Measurements from ENCODE around the gene LBHD2.

The LBHD2 gene

GRCh38 chr14:103129301-103130016, 45.4 kb downstream of the LBHD2 start:
- no peak for DNase-seq (ENCODE audit: extremely low read depth, insufficient read length)
- no peak for TF ChIP-seq CTCF (IDR thresholded peaks at IDR 0.05; ENCODE audit: insufficient read depth, low read length, poor library complexity, severe bottlenecking)
- Histone ChIP-seq H3K27me3 (replicated peaks; ENCODE audit: control insufficient read depth, insufficient read depth, low read length) (no peaks in the 10 kb centered on the region), H3K4me3 (replicated peaks; ENCODE audit: low read depth, low read length) (no peak overlapping the region), H3K36me3 (ENCODE audit: control insufficient read depth, insufficient read depth, low read length) (peaks cover 13% of the 10 kb centered on the region)

DNA sequence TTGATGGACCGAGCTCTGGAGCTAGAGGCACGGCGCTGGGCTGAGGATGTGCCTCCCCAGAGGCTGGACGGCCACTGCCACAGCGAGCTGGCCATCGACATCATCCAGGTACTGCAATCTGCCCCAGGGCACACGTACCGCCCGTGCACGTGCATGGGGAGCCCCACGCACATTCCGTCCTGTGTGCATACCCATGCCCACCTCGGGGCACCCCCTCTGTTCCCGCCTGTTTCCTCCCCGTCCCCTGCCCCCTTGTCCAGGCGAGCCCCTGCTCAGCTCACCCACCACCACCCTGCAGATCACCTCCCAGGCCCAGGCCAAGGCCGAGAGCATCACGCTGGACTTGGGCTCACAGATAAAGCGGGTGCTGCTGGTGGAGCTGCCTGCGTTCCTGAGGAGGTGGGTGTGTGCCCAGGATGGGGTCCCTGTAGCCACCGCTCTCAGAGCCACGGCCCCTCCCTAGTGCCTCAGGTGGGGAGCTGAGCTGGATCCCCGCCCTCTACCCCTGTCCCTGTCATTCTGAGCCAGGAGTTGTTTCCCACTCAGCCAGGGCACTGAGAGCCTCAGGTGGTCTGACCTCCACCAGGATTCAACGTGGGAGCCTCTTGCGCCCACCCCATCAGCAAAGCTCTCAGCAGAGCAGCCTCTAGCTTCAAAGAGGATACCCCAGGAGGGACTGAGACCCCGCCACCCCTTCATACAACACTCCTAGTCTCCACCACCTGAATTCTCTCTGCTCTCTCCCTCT, 46.2 kb downstream of the LBHD2 start:
- DNase-seq (ENCODE audit: extremely low read depth, insufficient read length): no peak
- H3K36me3 ChIP-seq (ENCODE audit: control insufficient read depth, insufficient read depth, low read length): peaks cover 13% of the 10 kb centered on the region
- no peak overlapping the region for H3K4me3 ChIP-seq (replicated peaks; ENCODE audit: low read depth, low read length)
- H3K27me3 ChIP-seq (replicated peaks; ENCODE audit: control insufficient read depth, insufficient read depth, low read length): no peaks in the 10 kb centered on the region
- TF ChIP-seq CTCF (IDR thresholded peaks at IDR 0.05; ENCODE audit: insufficient read depth, low read length, poor library complexity, severe bottlenecking): no peak

GRCh38 chr14:103130965-103131364, 47.0 kb downstream of the LBHD2 start:
- no peaks in the 10 kb centered on the region for H3K27me3 ChIP-seq (replicated peaks; ENCODE audit: control insufficient read depth, insufficient read depth, low read length)
- no peak overlapping the region for H3K4me3 ChIP-seq (replicated peaks; ENCODE audit: low read depth, low read length)
- peaks cover 13% of the 10 kb centered on the region for H3K36me3 ChIP-seq (ENCODE audit: control insufficient read depth, insufficient read depth, low read length)
- no peak for DNase-seq (ENCODE audit: extremely low read depth, insufficient read length)
- no peak for TF ChIP-seq CTCF (IDR thresholded peaks at IDR 0.05; ENCODE audit: insufficient read depth, low read length, poor library complexity, severe bottlenecking)

DNA sequence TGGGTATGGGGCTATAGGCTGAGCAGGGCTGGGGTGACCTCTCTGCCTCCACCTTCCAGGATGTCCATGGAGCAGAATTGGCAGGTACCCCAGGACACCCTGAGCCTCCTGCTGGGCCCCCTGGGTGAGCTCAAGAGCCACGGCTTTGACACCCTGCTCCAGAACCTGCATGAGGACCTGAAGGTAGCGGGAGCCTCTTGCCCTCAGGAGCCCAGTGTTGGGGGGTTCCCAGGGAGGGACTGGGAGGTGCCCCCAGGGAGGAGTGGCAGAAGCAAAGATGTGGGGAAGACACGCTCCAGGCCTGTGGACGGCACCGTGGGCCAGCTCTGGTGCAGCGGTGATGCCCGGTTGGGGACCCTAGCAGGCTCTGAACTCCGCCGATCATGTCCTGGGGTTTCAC, 47.6 kb downstream of the LBHD2 start:
- no peak for DNase-seq (ENCODE audit: extremely low read depth, insufficient read length)
- no peak for TF ChIP-seq CTCF (IDR thresholded peaks at IDR 0.05; ENCODE audit: insufficient read depth, low read length, poor library complexity, severe bottlenecking)
- Histone ChIP-seq H3K4me3 (replicated peaks; ENCODE audit: low read depth, low read length) (no peak overlapping the region), H3K36me3 (ENCODE audit: control insufficient read depth, insufficient read depth, low read length) (peaks cover 13% of the 10 kb centered on the region), H3K27me3 (replicated peaks; ENCODE audit: control insufficient read depth, insufficient read depth, low read length) (no peaks in the 10 kb centered on the region)

GRCh38 chr14:103132381-103133209, 48.6 kb downstream of the LBHD2 start:
- no peak for DNase-seq (ENCODE audit: extremely low read depth, insufficient read length)
- no peak for TF ChIP-seq CTCF (IDR thresholded peaks at IDR 0.05; ENCODE audit: insufficient read depth, low read length, poor library complexity, severe bottlenecking)
- Histone ChIP-seq H3K36me3 (ENCODE audit: control insufficient read depth, insufficient read depth, low read length) (peaks cover 13% of the 10 kb centered on the region), H3K27me3 (replicated peaks; ENCODE audit: control insufficient read depth, insufficient read depth, low read length) (no peaks in the 10 kb centered on the region), H3K4me3 (replicated peaks; ENCODE audit: low read depth, low read length) (no peak overlapping the region)

Data from GM06990 (cell line).